ENCODE measurements around the gene FDXACB1. TPM values are rescaled to one million over a fixed set of nuclear protein-coding genes. Genes with fewer than 3 reads are reported as not detected.

FDXACB1 gene
- polyA plus RNA-seq, 1 experiment = 2.1 TPM

DNA sequence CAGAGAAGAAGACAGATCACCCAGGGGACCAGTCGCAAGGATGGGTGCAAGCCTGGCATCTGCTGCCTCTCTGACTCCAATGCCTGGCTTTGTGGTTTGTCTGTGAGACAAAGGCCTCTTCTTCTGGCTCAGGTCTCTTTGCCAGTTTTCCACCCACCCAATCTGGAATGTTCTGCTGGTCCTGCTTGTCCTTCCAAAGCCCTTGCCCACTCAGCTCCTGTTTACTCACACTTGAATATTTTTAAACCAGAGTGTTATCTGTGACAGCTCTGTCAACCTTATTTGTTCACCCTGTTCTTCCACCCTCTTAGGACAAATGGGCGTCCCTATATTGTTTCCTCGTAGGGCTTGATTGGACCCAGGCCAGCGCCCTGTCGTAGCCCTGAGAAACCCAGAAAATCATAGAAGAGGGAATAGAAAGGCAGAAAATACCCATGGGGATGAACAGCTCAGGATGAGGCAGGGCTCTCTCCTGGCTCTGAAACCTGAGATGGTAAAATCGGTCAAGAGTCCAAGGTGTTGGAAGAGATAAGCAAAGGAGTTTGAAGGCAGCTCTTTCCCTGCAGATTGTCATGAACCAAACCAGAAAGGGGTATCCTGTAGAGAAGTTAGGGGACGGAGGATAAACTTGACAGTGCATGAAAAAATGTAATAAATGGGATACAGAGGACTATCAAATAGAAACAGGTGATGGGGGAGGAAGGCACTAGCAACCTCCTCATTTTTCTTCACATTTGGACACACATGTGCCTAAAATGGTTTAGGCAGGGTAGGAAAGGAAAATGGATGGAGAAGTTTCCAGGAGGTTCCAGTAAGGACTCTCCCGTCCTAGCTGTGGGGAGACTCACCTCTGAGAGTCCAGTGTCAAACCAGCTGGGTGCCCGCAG lies 32.0 kb upstream of the FDXACB1 start:
- CTCF ChIA-PET = interaction anchor here (1.2 kb wide), 1 partner anchor 40 kb away, joined by 4 read pairs; the partner anchor contains the start of gene ALG9
- DNase-seq (ENCODE audit: low read depth, low spot score) = no peak
- Histone ChIP-seq H3K27me3 (ENCODE audit: control insufficient read depth, insufficient read depth, low read length) (peaks cover 3% of the 10 kb centered on the region), H3K27ac (ENCODE audit: low read depth, low read length) (no peak overlapping the region), H3K9me3 (ENCODE audit: control insufficient read depth, insufficient read depth, low read length) (no peaks in the 10 kb centered on the region; the same call in 1 of the 2 replicates), H3K4me3 (ENCODE audit: low read depth, low read length) (no peak overlapping the region)
- TF ChIP-seq, protein P1, sequence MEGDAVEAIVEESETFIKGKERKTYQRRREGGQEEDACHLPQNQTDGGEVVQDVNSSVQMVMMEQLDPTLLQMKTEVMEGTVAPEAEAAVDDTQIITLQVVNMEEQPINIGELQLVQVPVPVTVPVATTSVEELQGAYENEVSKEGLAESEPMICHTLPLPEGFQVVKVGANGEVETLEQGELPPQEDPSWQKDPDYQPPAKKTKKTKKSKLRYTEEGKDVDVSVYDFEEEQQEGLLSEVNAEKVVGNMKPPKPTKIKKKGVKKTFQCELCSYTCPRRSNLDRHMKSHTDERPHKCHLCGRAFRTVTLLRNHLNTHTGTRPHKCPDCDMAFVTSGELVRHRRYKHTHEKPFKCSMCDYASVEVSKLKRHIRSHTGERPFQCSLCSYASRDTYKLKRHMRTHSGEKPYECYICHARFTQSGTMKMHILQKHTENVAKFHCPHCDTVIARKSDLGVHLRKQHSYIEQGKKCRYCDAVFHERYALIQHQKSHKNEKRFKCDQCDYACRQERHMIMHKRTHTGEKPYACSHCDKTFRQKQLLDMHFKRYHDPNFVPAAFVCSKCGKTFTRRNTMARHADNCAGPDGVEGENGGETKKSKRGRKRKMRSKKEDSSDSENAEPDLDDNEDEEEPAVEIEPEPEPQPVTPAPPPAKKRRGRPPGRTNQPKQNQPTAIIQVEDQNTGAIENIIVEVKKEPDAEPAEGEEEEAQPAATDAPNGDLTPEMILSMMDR (IDR thresholded peaks at IDR 0.05; ENCODE audit: low read depth, low read length) = no peak
- POLR2A ChIA-PET = no interaction called here

DNA sequence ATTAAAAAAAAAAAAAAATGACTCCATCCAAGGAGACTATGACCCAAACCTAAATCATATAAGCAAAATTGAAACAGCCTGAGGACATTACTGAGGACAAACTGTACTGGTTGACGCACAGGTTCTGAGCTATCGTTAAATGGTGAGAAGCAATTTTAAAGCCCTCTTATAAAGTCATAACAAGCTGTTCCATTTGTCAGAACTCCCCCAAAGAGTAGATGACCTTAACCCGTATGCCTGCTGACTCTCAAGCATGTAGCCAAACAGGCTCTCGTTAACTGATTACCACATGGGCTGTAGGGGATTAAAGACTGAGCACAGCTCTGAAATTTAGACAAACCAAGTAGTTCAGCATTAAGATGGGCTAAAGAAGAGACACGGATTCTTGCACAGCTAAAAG lies 30.4 kb upstream of the FDXACB1 start:
- TF ChIP-seq, protein P1 (IDR thresholded peaks at IDR 0.05; ENCODE audit: low read depth, low read length) = no peak
- H3K4me3 ChIP-seq (ENCODE audit: low read depth, low read length) = no peak overlapping the region
- POLR2A ChIA-PET = no interaction called here
- H3K9me3 ChIP-seq (ENCODE audit: control insufficient read depth, insufficient read depth, low read length) = no peaks in the 10 kb centered on the region; the same call in 1 of the 2 replicates
- DNase-seq (ENCODE audit: low read depth, low spot score) = no peak
- peaks cover 3% of the 10 kb centered on the region for H3K27me3 ChIP-seq (ENCODE audit: control insufficient read depth, insufficient read depth, low read length)
- H3K27ac ChIP-seq (ENCODE audit: low read depth, low read length) = no peak overlapping the region
- CTCF ChIA-PET = interaction anchor here (0.7 kb wide), 1 partner anchor 18 kb away, joined by 4 read pairs; no protein-coding TSS in a partner anchor

DNA sequence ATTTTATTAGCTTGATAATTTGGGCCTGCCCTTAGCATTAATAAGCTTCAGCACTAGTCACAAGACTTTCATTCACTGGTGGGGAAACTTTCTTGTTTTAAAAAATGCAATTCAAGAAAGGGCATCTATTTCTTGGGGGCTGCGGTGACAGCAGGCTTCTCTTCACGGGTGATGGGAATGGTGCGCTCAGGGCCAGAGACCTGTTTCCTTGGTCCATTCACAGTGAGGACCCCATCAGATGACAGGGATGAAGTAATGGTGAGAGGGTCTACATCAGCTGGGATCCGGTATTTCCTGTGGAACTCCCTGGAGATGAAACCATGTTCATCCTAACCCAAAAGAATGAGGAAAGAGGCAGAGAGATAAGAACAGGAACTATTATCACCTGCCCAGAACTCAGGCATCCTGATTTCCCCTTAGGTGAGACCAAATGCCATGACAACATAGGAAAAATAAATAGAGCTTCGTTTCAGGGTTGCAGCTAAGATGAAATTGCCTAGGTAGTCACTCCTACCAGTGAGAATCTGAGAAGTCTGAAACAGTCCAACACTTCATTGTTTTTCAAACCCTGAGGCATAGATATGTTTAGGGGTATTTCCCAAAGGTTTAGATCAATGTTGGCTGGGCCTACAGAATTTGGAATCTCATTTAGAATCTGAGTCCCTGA lies 29.8 kb upstream of the FDXACB1 start:
- no peak overlapping the region for H3K4me3 ChIP-seq (ENCODE audit: low read depth, low read length)
- no peak for DNase-seq (ENCODE audit: low read depth, low spot score)
- H3K9me3 ChIP-seq (ENCODE audit: control insufficient read depth, insufficient read depth, low read length) = no peaks in the 10 kb centered on the region; the same call in 1 of the 2 replicates
- H3K27me3 ChIP-seq (ENCODE audit: control insufficient read depth, insufficient read depth, low read length) = peaks cover 3% of the 10 kb centered on the region
- ChIA-PET POLR2A (no interaction called here), CTCF (no interaction called here)
- TF ChIP-seq, protein P1 (IDR thresholded peaks at IDR 0.05; ENCODE audit: low read depth, low read length) = no peak
- H3K27ac ChIP-seq (ENCODE audit: low read depth, low read length) = no peak overlapping the region

DNA sequence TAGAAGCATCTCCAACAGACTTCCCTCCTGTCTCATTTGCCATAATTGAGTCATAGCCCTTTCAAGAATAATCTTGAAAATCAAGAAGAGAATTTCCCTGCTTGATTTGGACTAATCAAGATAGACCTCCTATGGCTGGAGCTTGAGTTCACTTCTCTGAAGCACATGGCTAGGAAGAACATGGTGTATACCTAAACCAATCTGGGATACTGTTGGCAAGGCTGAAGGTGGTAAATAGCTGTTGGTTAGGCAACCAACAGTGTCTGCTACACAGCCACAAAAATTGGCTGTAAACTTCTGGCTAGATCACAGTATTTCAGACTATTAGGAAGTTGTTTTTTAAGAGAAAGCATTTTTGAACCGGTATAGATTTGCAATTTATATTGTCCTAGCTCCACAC lies 27.7 kb upstream of the FDXACB1 start:
- ChIA-PET POLR2A (no interaction called here), CTCF (interaction anchor here (0.6 to 1.2 kb wide), 2 partner anchors 25 to 239 kb away, joined by 3 to 5 read pairs; no protein-coding TSS in a partner anchor)
- H3K4me3 ChIP-seq (ENCODE audit: low read depth, low read length) = no peak overlapping the region
- H3K9me3 ChIP-seq (ENCODE audit: control insufficient read depth, insufficient read depth, low read length) = no peaks in the 10 kb centered on the region
- peaks cover 3% of the 10 kb centered on the region for H3K27me3 ChIP-seq (ENCODE audit: control insufficient read depth, insufficient read depth, low read length)
- DNase-seq (ENCODE audit: low read depth, low spot score) = no peak
- H3K27ac ChIP-seq (ENCODE audit: low read depth, low read length) = no peak overlapping the region
- TF ChIP-seq, protein P1 (IDR thresholded peaks at IDR 0.05; ENCODE audit: low read depth, low read length) = no peak

DNA sequence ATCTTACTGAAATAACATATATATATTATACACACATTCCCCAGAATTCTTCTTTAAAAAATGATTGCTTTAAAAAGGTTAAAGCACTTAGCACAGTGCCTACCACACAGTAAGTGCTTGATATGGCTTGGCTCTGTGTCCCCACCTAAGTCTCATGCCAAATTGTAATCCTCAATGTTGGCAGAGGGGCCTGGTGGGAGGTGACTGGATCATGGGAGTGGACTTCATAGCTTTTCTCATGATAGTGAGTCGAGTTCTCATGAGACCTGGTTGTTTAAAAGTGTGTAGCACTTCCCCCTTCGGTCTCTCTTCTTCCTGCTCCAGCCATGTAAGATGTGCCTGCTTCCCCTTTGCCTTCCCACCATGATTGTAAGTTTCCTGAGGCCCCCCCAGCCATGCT lies 26.4 kb upstream of the FDXACB1 start:
- POLR2A ChIA-PET = no interaction called here
- CTCF ChIA-PET = interaction anchor here (0.5 kb wide), 1 partner anchor 889 kb away, joined by 7 read pairs; no protein-coding TSS in a partner anchor
- Histone ChIP-seq H3K4me3 (ENCODE audit: low read depth, low read length) (no peak overlapping the region), H3K27me3 (ENCODE audit: control insufficient read depth, insufficient read depth, low read length) (no peaks in the 10 kb centered on the region), H3K9me3 (ENCODE audit: control insufficient read depth, insufficient read depth, low read length) (no peaks in the 10 kb centered on the region), H3K27ac (ENCODE audit: low read depth, low read length) (no peak overlapping the region)
- no peak for DNase-seq (ENCODE audit: low read depth, low spot score)
- TF ChIP-seq, protein P1 (IDR thresholded peaks at IDR 0.05; ENCODE audit: low read depth, low read length) = no peak
